Testis (tissue), 3 donors: ENCODE results near the gene CNKSR3. TPM values are rescaled to one million over a fixed set of nuclear protein-coding genes. Genes with fewer than 3 reads are reported as not detected.

ENCODE experiments used
- DNase-seq: peaks from one replicate; pipeline ENCODE4 v3.0.0-alpha.2; 2019
- H3K27ac ChIP-seq, 2 donors: fragments of 200-600 bp; sonication (generic); one replicate each; pipeline ENCODE4 v1.5.1; 2019
- H3K27me3 ChIP-seq: fragments of 200-600 bp; sonication (generic); one replicate; pipeline ENCODE4 v1.5.1; 2019
- H3K36me3 ChIP-seq: fragments of 200-600 bp; sonication (generic); one replicate; pipeline ENCODE4 v1.5.1; 2017; ENCODE audit warnings: low read depth; ENCODE audit errors: missing control alignments
- H3K4me1 ChIP-seq: fragments of 200-600 bp; sonication (generic); one replicate; pipeline ENCODE4 v1.5.1; 2019
- H3K4me3 ChIP-seq, 2 donors: fragments of 200-600 bp; sonication (generic); one replicate each; pipeline ENCODE4 v1.5.1; 2017 to 2019
- H3K9me3 ChIP-seq: fragments of 200-600 bp; sonication (generic); one replicate; pipeline ENCODE4 v1.5.1; 2017
- POLR2A ChIP-seq: fragments of 450-650 bp; IDR thresholded peaks from one replicate; pipeline ENCODE4 v1.6.1; 2017; ENCODE audit warnings: antibody characterized with exemption, mild to moderate bottlenecking, moderate library complexity
- WGBS, 2 donors: methylation state at CpG; one replicate each; pipeline ENCODE4 v1.1.5; 2018; 5-methylcytosine and 5-hydroxymethylcytosine counted together
- intact Hi-C: fragments of 100-400 bp; cut with DNase I; formaldehyde crosslinking; loops from one replicate; pipeline ENCODE4 v1.15.1; 2023; ENCODE audit warnings: low total_unique reads
- polyA plus RNA-seq: library from polyadenylated mRNA; stranded (reverse); fragments of 350-450 nt; fragmentation: Illumina TruSeq; extraction: RNeasy Lipid Tissue Mini Kit (QIAGEN cat#74804); gene quantifications from one replicate; pipeline ENCODE4 v1.2.3, GENCODE V29; 2014; ENCODE audit warnings: low read depth, low replicate concordance; ENCODE audit not compliant: insufficient read depth
- total RNA-seq, 2 donors: library from RNA; depleted of rRNA; stranded (reverse); fragments of >200 nt; gene quantifications; one replicate each; pipeline ENCODE4 v1.2.3, GENCODE V29; 2016
- TF ChIP-seq, protein P1 (sequence below), 3 experiments: fragments of 450-650 bp in 2 of 3; fragments of 200-600 bp in 1 of 3; sonication (generic) in 1 of 3; IDR thresholded peaks; one replicate each; pipeline ENCODE4 v1.5.1; 2016 to 2019; ENCODE audit warnings: antibody characterized with exemption in 3 of 3, mild to moderate bottlenecking in 2 of 3, moderate library complexity in 1 of 3

Gene CNKSR3
- total and polyA plus RNA-seq, 3 donors from 2014 or later: 26.0 to 28.7 (median 26.0) TPM

DNA sequence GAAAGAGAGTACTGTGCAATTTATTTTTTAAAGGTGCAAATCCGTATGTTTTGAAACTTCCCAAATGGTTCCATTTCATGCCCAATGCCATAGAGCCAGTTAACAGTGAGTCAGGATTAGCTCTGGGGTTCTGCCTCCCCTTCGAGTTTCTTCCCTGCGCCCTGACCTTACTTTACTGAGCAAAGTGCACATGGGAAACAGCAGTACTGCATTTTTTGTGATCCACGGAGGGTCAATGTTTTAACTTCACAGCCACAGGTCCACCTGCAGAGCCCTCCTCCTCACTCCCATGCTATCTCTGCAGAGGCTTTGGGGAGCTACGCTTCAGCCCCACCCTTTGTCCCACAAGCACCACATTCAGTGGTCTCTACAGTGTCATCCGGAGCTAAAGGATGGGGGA is 44.0 kb upstream of the CNKSR3 start:
- 97% methylated on average over 6 of the region's 6 CpGs for WGBS, 2 donors
- intact Hi-C loops: no loop called here

DNA sequence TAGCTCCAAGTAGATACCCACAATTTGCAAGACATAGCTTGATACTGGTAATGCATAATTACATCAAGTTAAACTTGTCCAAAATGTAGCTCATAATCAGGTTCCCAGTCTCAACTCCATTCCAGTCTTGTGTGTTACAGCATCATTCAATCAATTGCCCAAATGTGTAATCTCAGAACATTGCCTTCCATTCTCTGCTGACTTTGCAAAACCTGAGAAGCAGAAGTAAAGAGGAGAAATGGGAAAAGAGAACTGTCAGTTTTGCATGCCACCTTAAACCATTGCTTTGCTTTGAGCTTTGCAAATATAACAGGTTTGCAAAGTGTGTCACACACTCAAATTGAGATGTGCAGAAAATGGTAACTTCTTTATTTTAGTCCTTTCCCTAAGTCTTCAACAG is 40.3 kb upstream of the CNKSR3 start:
- no peaks in the 10 kb centered on the region for H3K36me3 ChIP-seq
- TF ChIP-seq POLR2A: no peak
- TF ChIP-seq, protein P1, sequence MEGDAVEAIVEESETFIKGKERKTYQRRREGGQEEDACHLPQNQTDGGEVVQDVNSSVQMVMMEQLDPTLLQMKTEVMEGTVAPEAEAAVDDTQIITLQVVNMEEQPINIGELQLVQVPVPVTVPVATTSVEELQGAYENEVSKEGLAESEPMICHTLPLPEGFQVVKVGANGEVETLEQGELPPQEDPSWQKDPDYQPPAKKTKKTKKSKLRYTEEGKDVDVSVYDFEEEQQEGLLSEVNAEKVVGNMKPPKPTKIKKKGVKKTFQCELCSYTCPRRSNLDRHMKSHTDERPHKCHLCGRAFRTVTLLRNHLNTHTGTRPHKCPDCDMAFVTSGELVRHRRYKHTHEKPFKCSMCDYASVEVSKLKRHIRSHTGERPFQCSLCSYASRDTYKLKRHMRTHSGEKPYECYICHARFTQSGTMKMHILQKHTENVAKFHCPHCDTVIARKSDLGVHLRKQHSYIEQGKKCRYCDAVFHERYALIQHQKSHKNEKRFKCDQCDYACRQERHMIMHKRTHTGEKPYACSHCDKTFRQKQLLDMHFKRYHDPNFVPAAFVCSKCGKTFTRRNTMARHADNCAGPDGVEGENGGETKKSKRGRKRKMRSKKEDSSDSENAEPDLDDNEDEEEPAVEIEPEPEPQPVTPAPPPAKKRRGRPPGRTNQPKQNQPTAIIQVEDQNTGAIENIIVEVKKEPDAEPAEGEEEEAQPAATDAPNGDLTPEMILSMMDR (IDR thresholded peaks at IDR 0.05): no peak
- peaks cover 8% of the 10 kb centered on the region for H3K4me1 ChIP-seq
- intact Hi-C loops: no loop called here
- no peaks in the 10 kb centered on the region for H3K27me3 ChIP-seq
- no peaks in the 10 kb centered on the region for H3K9me3 ChIP-seq
- no peak for DNase-seq
- H3K4me3 ChIP-seq: no peak overlapping the region
- no peak overlapping the region for H3K27ac ChIP-seq

More for the DNA sequence above, 44.0 kb upstream of the CNKSR3 start:
- TF ChIP-seq POLR2A: no peak
- TF ChIP-seq, protein P1 (IDR thresholded peaks at IDR 0.05): no peak
- Histone ChIP-seq H3K36me3 (no peaks in the 10 kb centered on the region), H3K27me3 (no peaks in the 10 kb centered on the region), H3K4me1 (peaks cover 6% of the 10 kb centered on the region), H3K9me3 (no peaks in the 10 kb centered on the region), H3K27ac (no peak overlapping the region), H3K4me3 (no peak overlapping the region)
- no peak for DNase-seq

DNA sequence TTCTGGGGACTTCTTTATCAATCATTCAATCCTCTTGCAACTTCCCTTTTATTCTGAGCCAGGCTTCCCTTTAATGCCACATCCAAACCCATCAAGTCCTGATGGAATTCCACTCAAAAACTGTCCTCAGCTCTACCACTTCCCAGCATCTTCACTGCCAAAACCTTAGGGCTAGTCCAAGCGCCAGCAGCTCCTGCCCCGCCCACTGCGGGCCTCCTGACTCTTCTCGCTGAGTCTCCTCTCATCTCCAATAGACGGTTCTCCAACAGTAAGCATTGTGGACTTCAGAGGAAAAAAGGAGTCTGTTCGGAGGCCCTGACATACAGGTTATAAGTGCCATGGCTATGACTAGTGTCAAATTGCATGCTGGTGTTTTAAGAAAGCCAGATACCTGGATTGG is 38.7 kb upstream of the CNKSR3 start:
- Histone ChIP-seq H3K36me3 (no peaks in the 10 kb centered on the region), H3K9me3 (no peaks in the 10 kb centered on the region), H3K27ac (no peak overlapping the region), H3K4me3 (no peak overlapping the region), H3K4me1 (peaks cover 8% of the 10 kb centered on the region), H3K27me3 (no peaks in the 10 kb centered on the region)
- intact Hi-C loops: no loop called here
- WGBS, 2 donors: 83 to 95% methylated on average over 6 of the region's 6 CpGs
- no peak for DNase-seq
- TF ChIP-seq, protein P1 (IDR thresholded peaks at IDR 0.05): no peak
- TF ChIP-seq POLR2A: no peak

DNA sequence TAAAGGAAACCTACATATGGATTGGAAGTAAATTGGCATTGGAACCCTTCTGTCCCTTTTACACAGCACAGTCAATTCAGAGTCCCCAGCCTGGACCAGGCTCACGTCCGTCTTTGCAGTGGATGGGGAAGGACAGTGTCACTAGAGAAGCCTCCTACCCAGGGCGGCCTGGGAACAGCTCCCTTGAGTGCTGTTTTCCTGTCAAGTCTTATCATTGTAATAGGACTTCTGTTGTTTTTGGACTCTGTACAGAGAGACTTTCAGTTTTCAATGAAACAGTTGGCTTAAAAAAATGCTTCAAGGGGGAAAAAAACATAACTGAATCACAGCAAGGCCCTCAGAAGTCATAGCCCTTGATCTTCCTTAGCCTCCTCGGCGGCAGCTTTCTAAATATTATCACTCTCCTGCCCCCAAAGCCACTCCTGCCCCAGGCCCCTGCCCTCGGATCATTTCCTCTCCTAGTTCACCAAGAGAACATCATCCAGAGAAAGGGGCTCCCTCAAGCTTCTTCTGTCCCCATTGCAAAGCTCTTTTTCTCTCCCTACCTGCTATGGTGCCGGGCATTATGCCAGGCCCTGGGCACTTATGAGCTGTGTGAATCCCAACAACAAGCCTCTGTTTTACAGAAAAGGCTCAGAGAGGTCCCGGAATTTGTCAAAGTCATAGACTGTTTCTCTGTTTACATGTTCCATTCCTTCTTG is 37.8 kb upstream of the CNKSR3 start:
- no peaks in the 10 kb centered on the region for H3K27me3 ChIP-seq
- H3K27ac ChIP-seq: no peak overlapping the region
- no peaks in the 10 kb centered on the region for H3K9me3 ChIP-seq
- intact Hi-C loops: no loop called here
- no peak for TF ChIP-seq POLR2A
- TF ChIP-seq, protein P1 (IDR thresholded peaks at IDR 0.05): no peak
- peaks cover 8% of the 10 kb centered on the region for H3K4me1 ChIP-seq
- WGBS, 2 donors: 41 to 56% methylated on average over 8 of the region's 8 CpGs
- peak; percentile 30 for DNase-seq
- H3K36me3 ChIP-seq: no peaks in the 10 kb centered on the region
- H3K4me3 ChIP-seq: no peak overlapping the region

DNA sequence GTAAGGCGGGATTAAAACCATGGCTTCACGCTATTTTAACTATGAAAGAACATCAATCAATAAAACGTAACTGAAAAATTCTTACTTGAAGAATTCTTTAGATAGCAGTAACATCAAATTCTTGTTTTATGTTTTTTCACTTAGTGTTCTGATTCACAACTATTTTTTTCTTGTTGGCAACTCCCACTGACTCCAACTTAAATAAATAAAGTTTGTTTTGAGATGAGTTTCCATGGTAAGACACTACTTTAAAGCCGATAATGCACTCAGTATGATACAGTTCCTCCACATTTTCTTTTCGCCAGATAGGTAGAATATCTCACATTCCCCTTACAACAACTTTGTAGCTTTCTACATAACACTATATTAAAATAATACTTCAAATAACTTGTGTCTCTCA is 33.1 kb upstream of the CNKSR3 start:
- DNase-seq: no peak
- H3K9me3 ChIP-seq: no peaks in the 10 kb centered on the region
- no peaks in the 10 kb centered on the region for H3K36me3 ChIP-seq
- no peak for TF ChIP-seq POLR2A
- TF ChIP-seq, protein P1 (IDR thresholded peaks at IDR 0.05): no peak
- H3K4me1 ChIP-seq: peaks cover 8% of the 10 kb centered on the region
- H3K27me3 ChIP-seq: no peaks in the 10 kb centered on the region
- WGBS, 2 donors: 75 to 77% methylated on average over 5 of the region's 5 CpGs
- intact Hi-C loops: no loop called here
- H3K27ac ChIP-seq: no peak overlapping the region
- no peak overlapping the region for H3K4me3 ChIP-seq
